Smooth muscle cell (in vitro differentiated cells): ENCODE data around the gene DGKD. TPM values are rescaled to one million over a fixed set of nuclear protein-coding genes. Genes with fewer than 3 reads are reported as not detected.

Source experiments
- DNase-seq: peaks from one replicate; lab custom pipeline; 2025; ENCODE audit not compliant: unreplicated experiment; lab: John Stamatoyannopoulos, UW
- H2AFZ ChIP-seq: fragments of 200-600 bp; sonication (generic); 2 replicates; pipeline ENCODE4 v1.6.0; 2016; ENCODE audit warnings: antibody characterized with exemption, low read depth, mild to moderate bottlenecking
- H3F3A ChIP-seq: fragments of 200-600 bp; sonication (generic); 2 replicates; pipeline ENCODE4 v1.6.0; 2017; ENCODE audit warnings: antibody characterized with exemption, low read depth
- H3K27ac ChIP-seq: fragments of 200-600 bp; sonication (generic); 2 replicates; pipeline ENCODE4 v1.5.1; 2016; ENCODE audit warnings: low read depth, mild to moderate bottlenecking
- H3K27me3 ChIP-seq: fragments of 200-600 bp; sonication (generic); 2 replicates; pipeline ENCODE4 v1.6.1; 2016; ENCODE audit warnings: low read depth, mild to moderate bottlenecking
- H3K36me3 ChIP-seq: fragments of 200-600 bp; sonication (generic); 2 replicates; pipeline ENCODE4 v1.5.1; 2016; ENCODE audit warnings: low read depth
- H3K4me1 ChIP-seq: fragments of 200-600 bp; sonication (generic); 2 replicates; pipeline ENCODE4 v1.5.1; 2016; ENCODE audit warnings: low read depth
- H3K4me2 ChIP-seq: fragments of 200-600 bp; sonication (generic); 2 replicates; pipeline ENCODE4 v1.6.0; 2016; ENCODE audit warnings: mild to moderate bottlenecking
- H3K4me3 ChIP-seq: fragments of 200-600 bp; sonication (generic); 2 replicates; pipeline ENCODE4 v1.5.1; 2016; ENCODE audit warnings: mild to moderate bottlenecking
- H3K79me2 ChIP-seq: fragments of 200-600 bp; sonication (generic); 2 replicates; pipeline ENCODE4 v1.6.0; 2016; ENCODE audit warnings: low read depth, mild to moderate bottlenecking
- H3K9ac ChIP-seq: fragments of 200-600 bp; sonication (generic); 2 replicates; pipeline ENCODE4 v1.6.0; 2016; ENCODE audit warnings: low read depth
- H3K9me3 ChIP-seq: fragments of 200-600 bp; sonication (generic); replicated peaks from 2 replicates; pipeline ENCODE4 v1.5.1; 2016; ENCODE audit warnings: low read depth
- H4K20me1 ChIP-seq: fragments of 200-600 bp; sonication (generic); 2 replicates; pipeline ENCODE4 v1.6.0; 2016; ENCODE audit warnings: low read depth
- CTCF ChIP-seq: fragments of 200-600 bp; sonication (generic); IDR thresholded peaks from 2 replicates; pipeline ENCODE4 v1.5.1; 2017; ENCODE audit warnings: borderline replicate concordance, mild to moderate bottlenecking, antibody characterized with exemption; ENCODE audit not compliant: insufficient read depth, poor library complexity, severe bottlenecking
- WGBS: methylation state at CpG from one replicate; pipeline ENCODE4 v1.1.7; 2016; ENCODE audit warnings: low lambda C conversion rate; 5-methylcytosine and 5-hydroxymethylcytosine counted together
- polyA plus RNA-seq: library from polyadenylated mRNA; unstranded; fragments of >200 nt; fragmentation: Nextera tagmentation; extraction: Ambion mirVana; gene quantifications from 2 replicates; pipeline ENCODE4 v1.2.1, GENCODE V29; 2016
- total RNA-seq: library from RNA; depleted of rRNA; stranded (reverse); fragments of >200 nt; gene quantifications from 2 replicates; pipeline ENCODE4 v1.2.3, GENCODE V29; 2014

The DGKD gene
- total and polyA plus RNA-seq, 2 experiments from 2014 or later = 12.2 to 14.2 TPM

GRCh38 chr2:233419602-233420391 is 65.5 kb downstream of the DGKD start:
- H3K4me3 ChIP-seq = no peak overlapping the region
- H3F3A ChIP-seq = peaks cover 7% of the 10 kb centered on the region
- no peaks in the 10 kb centered on the region for H3K36me3 ChIP-seq
- peak overlapping the region; percentile 72 for H3K27ac ChIP-seq
- H3K9me3 ChIP-seq = no peaks in the 10 kb centered on the region
- H2AFZ ChIP-seq = no peak overlapping the region
- peak overlapping the region; percentile 64 for H3K4me2 ChIP-seq
- H3K27me3 ChIP-seq = no peaks in the 10 kb centered on the region
- 52% methylated on average over 10 of the region's 10 CpGs for WGBS
- peaks cover 66% of the 10 kb centered on the region for H3K79me2 ChIP-seq
- DNase-seq = no peak
- peaks cover 17% of the 10 kb centered on the region for H3K4me1 ChIP-seq
- peak overlapping the region; percentile 37 for H3K9ac ChIP-seq
- no peaks in the 10 kb centered on the region for H4K20me1 ChIP-seq
- no peak for TF ChIP-seq CTCF

DNA sequence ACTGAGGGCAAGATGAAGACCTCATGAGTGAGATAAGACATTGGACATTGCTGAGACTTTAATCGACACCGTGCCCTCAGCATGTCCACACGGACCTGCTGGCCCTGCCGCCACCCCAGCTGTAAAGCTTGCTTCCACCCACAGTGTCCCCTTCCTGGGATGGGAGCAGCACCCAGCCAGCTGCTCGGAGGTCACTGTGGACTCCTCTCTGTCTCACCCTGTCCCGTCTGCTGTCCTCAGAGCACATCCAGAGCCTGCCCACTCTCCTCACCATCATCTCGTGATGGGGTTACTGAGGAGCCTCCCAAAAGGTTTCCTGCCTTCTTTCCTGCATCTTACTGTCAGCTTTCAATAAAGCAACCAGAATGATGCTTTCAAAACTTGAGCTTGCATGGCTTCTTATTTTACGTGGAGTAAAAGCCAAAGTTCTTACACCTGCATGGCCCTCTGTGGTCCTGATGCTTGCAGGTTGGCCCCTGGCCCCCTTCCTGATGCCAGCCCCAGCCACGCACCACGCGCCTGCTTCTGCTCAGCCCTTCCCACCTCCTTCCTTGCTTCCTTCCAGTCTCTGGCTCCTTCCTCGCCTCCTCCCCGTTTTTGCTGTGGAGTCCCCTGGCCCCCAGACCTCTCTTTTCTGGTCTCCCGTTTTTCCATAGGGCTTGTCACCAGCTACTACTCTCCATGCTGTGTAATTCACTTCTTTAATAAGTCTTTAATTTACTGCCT is 67.0 kb downstream of the DGKD start:
- Histone ChIP-seq H4K20me1 (no peaks in the 10 kb centered on the region), H3K9me3 (no peaks in the 10 kb centered on the region), H3K4me2 (no peak overlapping the region), H3K79me2 (peaks cover 70% of the 10 kb centered on the region), H3K27ac (no peak overlapping the region), H3K36me3 (no peaks in the 10 kb centered on the region), H3K27me3 (no peaks in the 10 kb centered on the region), H2AFZ (no peak overlapping the region), H3K4me3 (no peak overlapping the region), H3F3A (peaks cover 7% of the 10 kb centered on the region), H3K9ac (no peak overlapping the region), H3K4me1 (peaks cover 14% of the 10 kb centered on the region)
- no peak for TF ChIP-seq CTCF
- WGBS = 93% methylated on average over 14 of the region's 14 CpGs
- DNase-seq = no peak

- Histone ChIP-seq H3K9me3 (no peaks in the 10 kb centered on the region), H3K27me3 (no peaks in the 10 kb centered on the region), H3K4me3 (no peak overlapping the region), H3K36me3 (no peaks in the 10 kb centered on the region), H2AFZ (no peak overlapping the region), H3K9ac (no peak overlapping the region), H3K27ac (no peak overlapping the region), H4K20me1 (no peaks in the 10 kb centered on the region), H3K4me1 (peaks cover 14% of the 10 kb centered on the region), H3F3A (peaks cover 12% of the 10 kb centered on the region), H3K79me2 (peaks cover 65% of the 10 kb centered on the region), H3K4me2 (no peak overlapping the region)
- 93% methylated on average over 13 of the region's 13 CpGs for WGBS
- DNase-seq = no peak
- TF ChIP-seq CTCF = no peak
Measured at GRCh38 chr2:233422050-233422639, 67.9 kb downstream of the DGKD start.
